ENCODE results near the gene ROR1.

ROR1 gene

DNA sequence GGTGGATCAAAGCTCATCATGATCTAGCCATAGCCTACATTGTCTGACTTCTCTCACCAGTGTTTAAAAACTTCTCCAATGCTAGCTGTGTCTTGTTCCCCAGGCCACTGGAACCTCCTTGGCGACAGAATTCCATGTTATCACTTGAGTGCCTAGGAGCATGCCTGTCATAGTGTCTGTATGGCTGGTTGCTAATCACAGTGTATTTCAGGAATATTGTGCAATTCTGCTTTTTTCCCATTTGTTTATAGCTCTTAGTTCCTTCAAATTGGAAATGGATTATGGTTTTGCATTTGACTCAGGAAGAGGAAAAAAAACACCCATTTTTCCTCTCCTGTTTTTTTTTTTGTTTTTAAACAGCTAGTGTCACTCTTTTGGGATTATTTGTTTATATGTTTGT is 25.5 kb downstream of the ROR1 start:
- Histone ChIP-seq H2AFZ (no peak overlapping the region), H3K9ac (no peak overlapping the region), H3K4me3 (ENCODE audit: low read depth, low read length) (no peak overlapping the region), H3K9me3 (ENCODE audit: control insufficient read depth, low read length) (no peaks in the 10 kb centered on the region), H3K27me3 (ENCODE audit: control insufficient read depth, insufficient read depth, low read length) (no peaks in the 10 kb centered on the region), H3K36me3 (ENCODE audit: control insufficient read depth, insufficient read depth, low read length) (no peaks in the 10 kb centered on the region), H3K4me2 (ENCODE audit: low read length) (no peak overlapping the region), H3K27ac (no peak overlapping the region), H3K4me1 (no peaks in the 10 kb centered on the region), H3K79me2 (peaks cover 12% of the 10 kb centered on the region)
- TF ChIP-seq, protein P1, sequence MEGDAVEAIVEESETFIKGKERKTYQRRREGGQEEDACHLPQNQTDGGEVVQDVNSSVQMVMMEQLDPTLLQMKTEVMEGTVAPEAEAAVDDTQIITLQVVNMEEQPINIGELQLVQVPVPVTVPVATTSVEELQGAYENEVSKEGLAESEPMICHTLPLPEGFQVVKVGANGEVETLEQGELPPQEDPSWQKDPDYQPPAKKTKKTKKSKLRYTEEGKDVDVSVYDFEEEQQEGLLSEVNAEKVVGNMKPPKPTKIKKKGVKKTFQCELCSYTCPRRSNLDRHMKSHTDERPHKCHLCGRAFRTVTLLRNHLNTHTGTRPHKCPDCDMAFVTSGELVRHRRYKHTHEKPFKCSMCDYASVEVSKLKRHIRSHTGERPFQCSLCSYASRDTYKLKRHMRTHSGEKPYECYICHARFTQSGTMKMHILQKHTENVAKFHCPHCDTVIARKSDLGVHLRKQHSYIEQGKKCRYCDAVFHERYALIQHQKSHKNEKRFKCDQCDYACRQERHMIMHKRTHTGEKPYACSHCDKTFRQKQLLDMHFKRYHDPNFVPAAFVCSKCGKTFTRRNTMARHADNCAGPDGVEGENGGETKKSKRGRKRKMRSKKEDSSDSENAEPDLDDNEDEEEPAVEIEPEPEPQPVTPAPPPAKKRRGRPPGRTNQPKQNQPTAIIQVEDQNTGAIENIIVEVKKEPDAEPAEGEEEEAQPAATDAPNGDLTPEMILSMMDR (IDR thresholded peaks at IDR 0.05) = no peak

DNA sequence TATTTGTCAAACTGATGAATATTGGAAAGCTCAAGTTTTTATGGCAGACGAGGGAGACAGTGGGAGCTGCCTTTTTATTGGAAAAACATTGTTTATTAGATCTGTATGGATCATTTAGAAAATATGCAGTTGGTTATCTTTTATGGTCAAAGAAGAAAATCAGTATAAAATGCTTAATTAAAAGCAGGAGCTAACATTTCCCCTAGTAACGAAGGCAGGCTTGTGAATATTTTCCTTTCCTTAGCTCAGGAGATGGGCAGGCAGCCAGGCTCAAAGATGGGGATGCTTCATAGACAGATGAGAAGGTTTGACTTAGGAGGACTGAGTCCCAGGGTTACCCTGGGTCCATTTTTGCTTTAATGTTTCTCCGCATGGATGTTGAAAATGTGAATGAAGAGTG is 26.0 kb downstream of the ROR1 start:
- TF ChIP-seq, protein P1 (IDR thresholded peaks at IDR 0.05) = no peak
- Histone ChIP-seq H3K4me2 (ENCODE audit: low read length) (no peak overlapping the region), H3K9ac (no peak overlapping the region), H3K79me2 (peaks cover 8% of the 10 kb centered on the region), H3K27ac (no peak overlapping the region), H2AFZ (no peak overlapping the region), H3K4me1 (no peaks in the 10 kb centered on the region), H3K27me3 (ENCODE audit: control insufficient read depth, insufficient read depth, low read length) (no peaks in the 10 kb centered on the region), H3K9me3 (ENCODE audit: control insufficient read depth, low read length) (no peaks in the 10 kb centered on the region), H3K4me3 (ENCODE audit: low read depth, low read length) (no peak overlapping the region), H3K36me3 (ENCODE audit: control insufficient read depth, insufficient read depth, low read length) (no peaks in the 10 kb centered on the region)

DNA sequence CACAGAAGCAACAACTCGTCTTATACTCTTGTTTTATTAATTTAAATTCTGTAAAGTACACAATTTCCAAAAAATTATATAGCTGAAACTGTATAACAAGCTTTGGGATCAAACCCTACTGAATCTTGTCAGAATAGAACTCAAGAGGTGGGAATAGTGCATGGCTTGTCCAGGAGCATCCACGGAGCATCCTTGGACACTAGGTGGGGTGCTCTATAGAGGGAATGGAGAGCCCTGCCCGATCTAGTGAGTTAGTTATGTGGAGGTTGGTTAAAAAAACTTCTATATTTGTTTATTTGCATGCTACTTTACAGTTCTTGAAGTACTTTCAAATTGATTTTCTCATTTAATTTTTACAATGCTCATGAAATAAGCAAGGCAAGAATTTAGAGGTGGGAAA is 28.3 kb downstream of the ROR1 start:
- Histone ChIP-seq H3K27me3 (ENCODE audit: control insufficient read depth, insufficient read depth, low read length) (no peaks in the 10 kb centered on the region), H3K9ac (no peak overlapping the region), H2AFZ (no peak overlapping the region), H3K79me2 (peaks cover 12% of the 10 kb centered on the region), H3K36me3 (ENCODE audit: control insufficient read depth, insufficient read depth, low read length) (no peaks in the 10 kb centered on the region), H3K4me2 (ENCODE audit: low read length) (no peak overlapping the region), H3K4me3 (ENCODE audit: low read depth, low read length) (no peak overlapping the region), H3K9me3 (ENCODE audit: control insufficient read depth, low read length) (no peaks in the 10 kb centered on the region), H3K4me1 (no peaks in the 10 kb centered on the region), H3K27ac (no peak overlapping the region)
- TF ChIP-seq, protein P1 (IDR thresholded peaks at IDR 0.05) = no peak

DNA sequence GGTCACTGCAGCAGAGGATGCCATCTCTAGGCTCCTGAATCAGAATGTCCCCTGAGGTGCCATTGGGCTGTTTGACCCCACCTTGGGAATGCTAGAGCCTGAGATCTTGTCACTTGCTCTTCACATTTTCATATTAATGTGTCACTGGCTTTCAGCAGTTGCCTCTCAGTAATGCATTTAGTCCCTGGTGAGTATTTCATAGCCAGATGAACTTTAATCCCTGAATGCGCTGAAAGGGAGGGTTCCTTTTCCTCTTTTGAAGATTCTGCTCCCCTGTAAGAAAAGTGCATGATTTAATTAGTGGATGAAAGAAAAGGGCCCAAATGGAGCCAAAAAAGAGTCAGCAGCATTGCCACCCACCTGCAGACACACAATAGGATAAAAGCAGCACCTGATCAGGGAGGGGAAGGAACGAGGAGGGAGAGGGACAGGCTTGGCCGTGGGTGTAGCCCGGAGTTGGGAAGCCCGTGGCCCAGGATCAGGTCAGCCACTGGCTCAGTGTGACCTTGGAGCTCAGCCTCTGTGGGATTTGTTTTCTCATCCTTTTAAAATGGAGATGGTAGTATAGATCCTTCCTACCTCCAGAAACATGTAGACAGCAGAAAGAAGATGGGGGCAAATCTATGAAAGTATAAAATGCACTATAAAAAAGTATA is 31.1 kb downstream of the ROR1 start:
- Histone ChIP-seq H3K36me3 (ENCODE audit: control insufficient read depth, insufficient read depth, low read length) (no peaks in the 10 kb centered on the region), H3K79me2 (peaks cover 14% of the 10 kb centered on the region), H3K4me2 (ENCODE audit: low read length) (no peak overlapping the region), H3K27ac (no peak overlapping the region), H3K27me3 (ENCODE audit: control insufficient read depth, insufficient read depth, low read length) (no peaks in the 10 kb centered on the region), H3K4me1 (no peaks in the 10 kb centered on the region), H3K4me3 (ENCODE audit: low read depth, low read length) (no peak overlapping the region), H3K9me3 (ENCODE audit: control insufficient read depth, low read length) (no peaks in the 10 kb centered on the region), H3K9ac (no peak overlapping the region), H2AFZ (no peak overlapping the region)
- TF ChIP-seq, protein P1 (IDR thresholded peaks at IDR 0.05) = no peak

DNA sequence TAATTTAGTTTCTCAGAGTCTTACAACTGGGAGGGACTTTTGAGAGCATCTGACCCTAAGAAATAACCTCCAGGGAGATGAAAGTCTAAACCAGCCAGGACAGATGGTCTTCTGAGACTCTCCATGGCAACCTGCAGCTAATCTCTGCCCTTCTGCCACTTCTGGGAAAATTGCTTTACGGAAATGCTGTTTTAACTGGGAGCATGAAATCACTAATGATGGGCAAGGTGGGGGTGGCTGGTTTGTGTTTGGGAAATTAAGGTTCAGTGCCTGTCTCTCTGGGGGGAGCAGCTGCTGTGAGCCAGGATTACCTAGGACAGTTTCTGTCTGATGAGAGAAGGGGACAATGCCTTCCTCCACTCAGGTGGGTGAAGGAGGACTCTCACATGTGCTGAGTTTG is 33.2 kb downstream of the ROR1 start:
- no peak overlapping the region for H2AFZ ChIP-seq
- H3K27me3 ChIP-seq (ENCODE audit: control insufficient read depth, insufficient read depth, low read length) = no peaks in the 10 kb centered on the region
- no peaks in the 10 kb centered on the region for H3K36me3 ChIP-seq (ENCODE audit: control insufficient read depth, insufficient read depth, low read length)
- H3K79me2 ChIP-seq = peaks cover 11% of the 10 kb centered on the region
- TF ChIP-seq, protein P1 (IDR thresholded peaks at IDR 0.05) = no peak
- H3K4me3 ChIP-seq (ENCODE audit: low read depth, low read length) = no peak overlapping the region
- H3K9ac ChIP-seq = no peak overlapping the region
- H3K9me3 ChIP-seq (ENCODE audit: control insufficient read depth, low read length) = no peaks in the 10 kb centered on the region
- no peak overlapping the region for H3K27ac ChIP-seq
- H3K4me1 ChIP-seq = no peaks in the 10 kb centered on the region
- no peak overlapping the region for H3K4me2 ChIP-seq (ENCODE audit: low read length)

Data from parathyroid adenoma (tissue), 2 donors.